OCI-LY1 (cell line): ENCODE data around the gene IDUA.

ENCODE experiments used
- H2AFZ ChIP-seq: fragments of 200-600 bp; sonication (generic), shearing (Covaris generic); 2 replicates; pipeline ENCODE4 v1.6.0; 2014; ENCODE audit warnings: antibody characterized with exemption, mild to moderate bottlenecking, low read length
- H3F3A ChIP-seq: fragments of 200-600 bp; sonication (generic), shearing (Covaris generic); 2 replicates; pipeline ENCODE4 v1.6.0; 2014; ENCODE audit warnings: mild to moderate bottlenecking, antibody characterized with exemption, low read length, moderate library complexity; ENCODE audit not compliant: insufficient read depth
- H3K27ac ChIP-seq: fragments of 200-600 bp; sonication (generic); 2 replicates; pipeline ENCODE4 v1.5.1; 2014; ENCODE audit warnings: low read length, mixed run types, mild to moderate bottlenecking, low read depth; ENCODE audit not compliant: poor library complexity, severe bottlenecking
- H3K27me3 ChIP-seq: fragments of 200-600 bp; sonication (generic); 2 replicates; pipeline ENCODE4 v1.6.0; 2014; ENCODE audit warnings: antibody characterized with exemption, mild to moderate bottlenecking, low read length, moderate library complexity; ENCODE audit not compliant: insufficient read depth
- H3K36me3 ChIP-seq: fragments of 200-600 bp; sonication (generic); 2 replicates; pipeline ENCODE4 v1.6.1; 2014; ENCODE audit warnings: mild to moderate bottlenecking, antibody characterized with exemption, low read length, moderate library complexity, mixed read lengths; ENCODE audit not compliant: insufficient read depth
- H3K4me1 ChIP-seq: fragments of 200-600 bp; sonication (generic); 2 replicates; pipeline ENCODE4 v1.5.1; 2014; ENCODE audit warnings: mild to moderate bottlenecking, low read length, moderate library complexity; ENCODE audit not compliant: insufficient read depth, severe bottlenecking
- H3K4me2 ChIP-seq: fragments of 200-600 bp; sonication (generic), shearing (Covaris generic); 2 replicates; pipeline ENCODE4 v1.6.1; 2014; ENCODE audit warnings: low read length
- H3K4me3 ChIP-seq: fragments of 200-600 bp; sonication (generic); 2 replicates; pipeline ENCODE4 v1.5.1; 2014; ENCODE audit warnings: low read length, low read depth, mild to moderate bottlenecking, mixed read lengths; ENCODE audit not compliant: poor library complexity, severe bottlenecking
- H3K79me2 ChIP-seq: fragments of 200-600 bp; shearing (Covaris generic); 2 replicates; pipeline ENCODE4 v1.6.1; 2016; ENCODE audit warnings: mixed run types, low read length, mixed read lengths; ENCODE audit not compliant: insufficient read depth
- H3K9ac ChIP-seq: fragments of 200-600 bp; sonication (generic), shearing (Covaris generic); 2 replicates; pipeline ENCODE4 v1.6.1; 2014; ENCODE audit warnings: mild to moderate bottlenecking, low read length, mixed read lengths
- H3K9me2 ChIP-seq: fragments of 200-600 bp; sonication (generic), shearing (Covaris generic); 2 replicates; pipeline ENCODE4 v1.6.1; 2014; ENCODE audit warnings: low read depth, mild to moderate bottlenecking, low read length, mixed read lengths
- H3K9me3 ChIP-seq: fragments of 200-600 bp; shearing (Covaris generic); 2 replicates; pipeline ENCODE4 v1.6.1; 2014; ENCODE audit warnings: low read length, mixed read lengths
- H4K20me1 ChIP-seq: fragments of 200-600 bp; sonication (generic), shearing (Covaris generic); 2 replicates; pipeline ENCODE4 v1.6.0; 2016; ENCODE audit warnings: mild to moderate bottlenecking, low read length; ENCODE audit not compliant: insufficient read depth
- CTCF ChIP-seq: fragments of 200-600 bp; sonication (generic), shearing (Covaris generic); IDR thresholded peaks from 2 replicates; pipeline ENCODE4 v1.5.1; 2017; ENCODE audit warnings: mild to moderate bottlenecking, antibody characterized with exemption, low read length, moderate library complexity, mixed read lengths
- EZH2 ChIP-seq: fragments of 200-600 bp; sonication (generic), shearing (Covaris generic); IDR thresholded peaks from 2 replicates; pipeline ENCODE4 v1.8.0; 2017; ENCODE audit warnings: borderline replicate concordance, mixed run types, mild to moderate bottlenecking, antibody characterized with exemption, low read length, moderate library complexity, mixed read lengths

IDUA gene

DNA sequence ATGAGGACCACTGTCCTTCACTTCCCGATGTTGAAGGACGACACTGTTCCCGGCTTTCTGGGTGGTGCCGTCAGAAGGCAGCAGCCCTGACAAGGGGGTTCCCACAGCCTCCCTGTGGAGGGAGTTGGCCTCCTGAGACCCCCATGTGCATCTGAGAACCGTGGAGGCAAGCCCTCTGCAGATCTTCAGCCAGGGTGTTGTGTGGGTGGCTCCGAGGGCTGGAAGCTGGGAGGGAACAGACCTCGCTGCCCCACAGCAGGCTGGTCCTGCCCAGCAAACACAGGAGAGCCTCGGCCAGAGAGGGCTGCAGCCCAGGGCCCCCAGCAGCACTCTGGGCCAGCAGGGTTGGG, 29.6 kb upstream of the IDUA start:
- Histone ChIP-seq H3K9ac (no peak overlapping the region), H3K4me3 (no peak overlapping the region)
- no peak for TF ChIP-seq EZH2
- TF ChIP-seq CTCF, result no peak

DNA sequence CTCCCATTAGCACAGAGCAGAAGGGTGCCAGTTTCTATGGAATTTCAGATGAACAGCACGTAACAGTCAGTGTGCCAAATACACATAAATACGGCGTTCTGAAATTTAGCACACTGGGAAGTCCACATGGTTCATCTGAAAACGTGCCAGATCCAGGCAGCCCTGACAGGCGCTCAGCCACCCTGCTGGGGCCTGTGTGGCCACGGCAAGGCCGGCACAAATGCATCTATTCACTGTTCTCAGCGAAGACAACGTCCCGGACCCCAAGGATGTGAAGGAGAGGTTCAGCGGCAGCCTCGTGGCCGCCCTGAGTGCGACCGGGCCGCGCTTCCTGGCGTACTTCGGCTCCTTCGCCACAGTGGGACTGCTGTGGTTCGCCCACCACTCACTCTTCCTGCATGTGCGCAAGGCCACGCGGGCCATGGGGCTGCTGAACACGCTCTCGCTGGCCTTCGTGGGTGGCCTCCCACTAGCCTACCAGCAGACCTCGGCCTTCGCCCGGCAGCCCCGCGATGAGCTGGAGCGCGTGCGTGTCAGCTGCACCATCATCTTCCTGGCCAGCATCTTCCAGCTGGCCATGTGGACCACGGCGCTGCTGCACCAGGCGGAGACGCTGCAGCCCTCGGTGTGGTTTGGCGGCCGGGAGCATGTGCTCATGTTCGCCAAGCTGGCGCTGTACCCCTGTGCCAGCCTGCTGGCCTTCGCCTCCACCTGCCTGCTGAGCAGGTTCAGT, 29.1 kb upstream of the IDUA start:
- Histone ChIP-seq H3K79me2 (no peaks in the 10 kb centered on the region), H3K9ac (no peak overlapping the region), H3F3A (no peaks in the 10 kb centered on the region), H3K4me1 (peaks cover 3% of the 10 kb centered on the region), H2AFZ (no peak overlapping the region), H3K4me2 (no peak overlapping the region), H3K9me3 (no peaks in the 10 kb centered on the region), H3K27ac (no peak overlapping the region), H3K9me2 (no peaks in the 10 kb centered on the region), H3K4me3 (no peak overlapping the region), H4K20me1 (no peaks in the 10 kb centered on the region), H3K36me3 (no peaks in the 10 kb centered on the region; the same call in 1 of the 2 replicates), H3K27me3 (no peaks in the 10 kb centered on the region)
- TF ChIP-seq EZH2, result no peak
- TF ChIP-seq CTCF, result no peak

More for the DNA sequence above, 29.6 kb upstream of the IDUA start:
- Histone ChIP-seq H2AFZ (no peak overlapping the region), H3K9me2 (no peaks in the 10 kb centered on the region), H3K27me3 (no peaks in the 10 kb centered on the region), H3K4me2 (no peak overlapping the region), H4K20me1 (no peaks in the 10 kb centered on the region), H3K36me3 (no peaks in the 10 kb centered on the region; the same call in 1 of the 2 replicates), H3K27ac (no peak overlapping the region), H3K4me1 (peaks cover 3% of the 10 kb centered on the region), H3F3A (no peaks in the 10 kb centered on the region), H3K79me2 (no peaks in the 10 kb centered on the region), H3K9me3 (no peaks in the 10 kb centered on the region)

GRCh38 chr4:958314-958665, 28.6 kb upstream of the IDUA start:
- peaks cover 3% of the 10 kb centered on the region for H3K4me1 ChIP-seq
- no peaks in the 10 kb centered on the region for H3K9me3 ChIP-seq
- H2AFZ ChIP-seq, result no peak overlapping the region
- no peaks in the 10 kb centered on the region for H3F3A ChIP-seq
- H3K36me3 ChIP-seq, result no peaks in the 10 kb centered on the region; the same call in 1 of the 2 replicates
- no peak overlapping the region for H3K4me2 ChIP-seq
- TF ChIP-seq CTCF, result no peak
- TF ChIP-seq EZH2, result no peak
- no peak overlapping the region for H3K4me3 ChIP-seq
- H3K27me3 ChIP-seq, result no peaks in the 10 kb centered on the region
- no peaks in the 10 kb centered on the region for H3K9me2 ChIP-seq
- H3K9ac ChIP-seq, result no peak overlapping the region
- no peaks in the 10 kb centered on the region for H4K20me1 ChIP-seq
- H3K27ac ChIP-seq, result no peak overlapping the region
- H3K79me2 ChIP-seq, result no peaks in the 10 kb centered on the region
